HUES48 (cell line): ENCODE results near the gene ITGA11.
"Not testable (repeated sequence)": the region's sequence is repeated elsewhere in the genome, so short reads cannot be mapped to it uniquely, and the experiment has no call there.

Experiments used
- H3K27ac ChIP-seq: one replicate; pipeline ENCODE4 v1.7.0; 2013; ENCODE audit warnings: low read depth, low read length, inconsistent platforms
- H3K27me3 ChIP-seq: 2 replicates; pipeline ENCODE4 v1.6.1; 2013; ENCODE audit warnings: mild to moderate bottlenecking, low read length; ENCODE audit not compliant: control insufficient read depth, insufficient read depth
- H3K36me3 ChIP-seq: 2 replicates; pipeline ENCODE4 v1.6.1; 2013; ENCODE audit warnings: low read length; ENCODE audit not compliant: control insufficient read depth, insufficient read depth
- H3K4me1 ChIP-seq: 2 replicates; pipeline ENCODE4 v1.6.1; 2013; ENCODE audit warnings: mild to moderate bottlenecking, low read length; ENCODE audit not compliant: control insufficient read depth, insufficient read depth
- H3K4me3 ChIP-seq: 2 replicates; pipeline ENCODE4 v1.5.1; 2013; ENCODE audit warnings: mild to moderate bottlenecking, low read depth, low read length
- H3K9ac ChIP-seq: 2 replicates; pipeline ENCODE4 v1.6.1; 2013; ENCODE audit warnings: mild to moderate bottlenecking, low read depth, low read length, moderate library complexity
- H3K9me3 ChIP-seq: 2 replicates; pipeline ENCODE4 v1.6.1; 2013; ENCODE audit warnings: low read length; ENCODE audit not compliant: control insufficient read depth, insufficient read depth

Gene ITGA11

DNA sequence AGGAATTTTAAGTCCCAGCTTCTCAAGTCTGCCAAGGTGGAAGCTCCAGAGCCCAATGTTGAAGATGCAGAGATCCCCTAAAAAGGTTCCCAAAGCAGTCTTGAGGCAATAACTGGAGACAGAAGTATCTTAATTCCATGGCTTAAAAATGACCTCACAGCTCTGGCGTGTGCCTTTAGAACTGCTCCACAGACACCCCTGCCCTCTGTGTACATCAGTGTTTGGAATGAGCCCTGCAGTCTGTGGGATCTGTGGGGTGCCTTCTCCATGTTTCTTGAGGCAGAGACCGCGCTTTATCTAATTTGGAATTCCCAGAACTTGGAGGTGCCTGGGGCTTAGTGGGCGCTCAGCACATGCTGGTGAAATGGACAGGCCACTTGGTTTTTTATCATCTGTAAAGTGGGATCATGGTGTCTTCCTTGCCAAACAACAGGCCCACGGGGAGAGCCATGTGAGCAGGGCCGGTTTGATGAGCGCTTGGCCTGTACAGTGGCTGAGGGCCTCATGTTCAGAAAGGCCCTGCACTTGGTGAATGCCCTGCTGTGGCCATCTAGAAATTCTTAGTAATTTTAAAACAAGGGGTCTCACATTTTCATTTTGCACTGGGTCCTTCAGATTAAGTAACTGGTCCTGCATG is 7.1 kb downstream of the ITGA11 start:
- Histone ChIP-seq H3K27me3 (peaks cover 23% of the 10 kb centered on the region), H3K9me3 (no peaks in the 10 kb centered on the region), H3K4me3 (no peak overlapping the region), H3K36me3 (no peaks in the 10 kb centered on the region), H3K4me1 (peaks cover 10% of the 10 kb centered on the region), H3K27ac (no peak overlapping the region), H3K9ac (no peak overlapping the region)

DNA sequence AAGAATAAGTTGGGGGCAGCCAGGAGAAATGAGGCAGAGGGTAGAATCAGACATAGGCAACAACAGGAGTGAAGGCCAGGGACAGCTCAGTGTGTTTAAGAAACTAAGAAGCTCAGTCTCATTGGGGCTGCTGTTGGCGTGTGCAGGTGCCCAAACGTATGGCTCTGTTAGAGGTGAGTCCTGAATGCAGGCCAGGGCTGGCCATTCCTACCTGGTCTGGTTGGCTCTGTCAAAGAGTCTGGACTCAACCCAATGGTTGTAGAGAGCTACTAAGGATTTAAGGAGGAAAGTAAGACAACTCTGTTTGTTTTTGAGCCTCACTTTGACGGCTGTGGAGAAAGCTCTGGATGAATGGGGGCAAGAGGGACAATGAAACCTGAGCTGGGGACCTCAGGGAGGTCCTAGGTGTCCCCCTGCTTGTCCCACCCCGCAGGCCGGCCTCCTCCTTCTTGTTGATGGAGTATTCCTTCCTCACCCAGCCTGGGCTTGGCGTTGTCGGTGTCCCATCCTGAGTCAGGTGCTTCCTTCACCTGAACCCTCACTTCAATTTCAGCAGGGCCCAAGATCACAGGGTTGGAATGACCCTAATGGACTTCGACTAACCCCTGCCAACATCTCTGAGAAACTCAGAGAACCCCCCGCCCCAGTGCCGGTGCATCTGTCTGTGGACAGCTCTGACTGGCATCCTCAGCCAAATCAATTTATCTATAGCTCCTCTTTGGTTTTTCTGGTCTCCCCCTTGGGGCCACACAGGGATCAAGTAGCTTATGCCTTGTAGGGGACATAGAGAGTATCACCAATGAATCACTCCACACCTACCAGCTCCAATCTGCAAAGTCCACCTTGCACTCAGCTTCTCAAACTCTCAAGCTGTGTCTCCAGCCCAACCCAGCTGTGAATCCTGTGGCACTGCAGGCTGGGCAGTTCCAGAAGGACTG is 8.3 kb downstream of the ITGA11 start:
- H3K4me3 ChIP-seq, result no peak overlapping the region
- peaks cover 11% of the 10 kb centered on the region for H3K4me1 ChIP-seq
- no peaks in the 10 kb centered on the region for H3K36me3 ChIP-seq
- peaks cover 11% of the 10 kb centered on the region for H3K27me3 ChIP-seq
- no peak overlapping the region for H3K27ac ChIP-seq
- no peaks in the 10 kb centered on the region for H3K9me3 ChIP-seq
- H3K9ac ChIP-seq, result no peak overlapping the region

- H3K9me3 ChIP-seq, H3K36me3 ChIP-seq, H3K4me3 ChIP-seq, H3K9ac ChIP-seq, H3K27me3 ChIP-seq, H3K27ac ChIP-seq: not testable (repeated sequence)
- peaks cover 13% of the 10 kb centered on the region for H3K4me1 ChIP-seq
These were observed 9.4 kb downstream of the ITGA11 start for GRCh38 chr15:68422403-68423145.

GRCh38 chr15:68421798-68422402 is 10.1 kb downstream of the ITGA11 start:
- Histone ChIP-seq H3K36me3 (no peaks in the 10 kb centered on the region), H3K9me3 (no peaks in the 10 kb centered on the region), H3K27ac (no peak overlapping the region), H3K27me3 (no peaks in the 10 kb centered on the region), H3K4me3 (no peak overlapping the region), H3K4me1 (peaks cover 13% of the 10 kb centered on the region), H3K9ac (no peak overlapping the region)

- Histone ChIP-seq H3K27me3 (no peaks in the 10 kb centered on the region), H3K9ac (no peak overlapping the region), H3K9me3 (no peaks in the 10 kb centered on the region), H3K4me1 (peaks cover 13% of the 10 kb centered on the region), H3K36me3 (no peaks in the 10 kb centered on the region), H3K4me3 (no peak overlapping the region), H3K27ac (no peak overlapping the region)
These were observed 10.8 kb downstream of the ITGA11 start for GRCh38 chr15:68421115-68421551.

GRCh38 chr15:68420186-68420684 is 11.7 kb downstream of the ITGA11 start:
- Histone ChIP-seq H3K27ac (no peak overlapping the region), H3K36me3 (no peaks in the 10 kb centered on the region), H3K9me3 (no peaks in the 10 kb centered on the region), H3K4me3 (no peak overlapping the region), H3K4me1 (peaks cover 13% of the 10 kb centered on the region), H3K9ac (no peak overlapping the region), H3K27me3 (no peaks in the 10 kb centered on the region)

DNA sequence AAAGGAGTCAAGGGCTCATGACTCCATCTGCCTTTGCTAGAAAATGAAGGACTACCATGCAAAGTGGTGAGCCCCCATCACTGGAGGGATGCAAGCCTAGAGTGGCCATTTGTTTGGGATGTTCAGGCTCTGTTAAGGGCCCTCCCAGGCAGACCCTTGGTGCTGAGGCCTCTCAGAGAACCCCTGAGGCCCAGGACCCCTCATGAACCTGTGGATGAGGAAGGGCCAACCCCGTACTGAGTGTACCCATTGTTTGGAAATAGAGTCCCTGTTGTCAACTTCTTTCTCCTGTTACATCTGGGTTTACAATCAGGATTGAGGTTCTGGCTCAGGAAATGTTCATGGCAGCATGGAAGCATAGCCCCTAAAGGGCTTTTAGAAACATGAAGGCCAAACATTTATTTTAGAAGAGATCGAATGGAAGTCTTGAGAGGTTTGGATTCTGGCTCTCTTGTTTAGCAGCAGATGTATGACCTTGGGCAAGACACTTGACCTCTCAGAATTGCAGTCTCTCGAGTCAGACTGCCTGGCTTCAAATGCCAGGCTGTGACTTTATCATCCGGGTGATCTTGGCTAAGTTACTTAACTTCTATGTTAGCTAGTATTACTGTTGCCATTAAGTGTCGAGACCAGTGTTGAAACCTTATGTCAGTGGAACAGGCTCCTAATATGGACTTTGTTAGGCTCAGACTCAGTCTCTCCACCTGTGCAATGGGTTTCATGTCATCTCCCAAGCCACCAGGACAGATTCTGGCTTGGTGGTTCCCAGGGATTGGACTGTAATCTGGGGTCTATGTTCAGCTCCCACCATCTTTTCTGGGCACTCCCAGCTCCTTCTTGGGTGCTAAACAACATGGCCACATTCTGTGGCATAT is 12.4 kb downstream of the ITGA11 start:
- no peak overlapping the region for H3K4me3 ChIP-seq
- no peak overlapping the region for H3K27ac ChIP-seq
- no peaks in the 10 kb centered on the region for H3K27me3 ChIP-seq
- no peaks in the 10 kb centered on the region for H3K36me3 ChIP-seq
- H3K4me1 ChIP-seq, result peaks cover 13% of the 10 kb centered on the region
- no peaks in the 10 kb centered on the region for H3K9me3 ChIP-seq
- no peak overlapping the region for H3K9ac ChIP-seq

DNA sequence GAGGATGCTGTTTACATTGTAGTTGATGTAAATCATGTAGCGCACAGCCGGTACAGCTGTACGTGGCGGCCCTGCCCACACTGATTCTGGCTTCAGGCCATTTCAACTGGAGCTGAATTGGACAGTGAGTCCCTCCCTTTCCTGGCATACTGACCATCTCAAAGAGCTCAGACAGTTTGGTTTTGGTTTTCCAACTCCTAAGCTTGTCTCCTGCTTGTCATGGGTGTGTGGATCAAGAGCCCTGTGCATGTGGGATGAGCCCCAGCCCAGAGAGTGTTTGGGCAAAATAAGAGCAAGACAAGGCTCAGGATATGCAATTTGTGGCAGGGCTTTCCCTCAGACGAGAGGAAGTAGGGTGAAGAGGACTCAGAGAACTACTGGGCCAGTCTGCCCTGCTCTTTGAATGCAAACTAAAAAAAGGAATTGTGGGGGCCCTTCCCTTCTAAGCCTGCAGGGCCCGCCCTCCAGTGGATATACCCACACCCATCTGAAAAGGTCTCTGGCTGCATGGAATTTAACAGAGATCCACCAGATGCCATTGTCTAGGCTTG is 13.3 kb downstream of the ITGA11 start:
- H3K4me1 ChIP-seq, result peaks cover 13% of the 10 kb centered on the region

GRCh38 chr15:68417897-68418296 is 14.1 kb downstream of the ITGA11 start:
- H3K36me3 ChIP-seq, result no peaks in the 10 kb centered on the region
- H3K27ac ChIP-seq, result no peak overlapping the region
- peaks cover 13% of the 10 kb centered on the region for H3K4me1 ChIP-seq
- H3K4me3 ChIP-seq, result no peak overlapping the region
- no peaks in the 10 kb centered on the region for H3K27me3 ChIP-seq
- no peaks in the 10 kb centered on the region for H3K9me3 ChIP-seq
- no peak overlapping the region for H3K9ac ChIP-seq

More for the DNA sequence above, 13.3 kb downstream of the ITGA11 start:
- H3K9ac ChIP-seq, result no peak overlapping the region
- H3K9me3 ChIP-seq, result no peaks in the 10 kb centered on the region
- H3K27me3 ChIP-seq, result no peaks in the 10 kb centered on the region
- no peak overlapping the region for H3K27ac ChIP-seq
- no peaks in the 10 kb centered on the region for H3K36me3 ChIP-seq
- H3K4me3 ChIP-seq, result no peak overlapping the region

DNA sequence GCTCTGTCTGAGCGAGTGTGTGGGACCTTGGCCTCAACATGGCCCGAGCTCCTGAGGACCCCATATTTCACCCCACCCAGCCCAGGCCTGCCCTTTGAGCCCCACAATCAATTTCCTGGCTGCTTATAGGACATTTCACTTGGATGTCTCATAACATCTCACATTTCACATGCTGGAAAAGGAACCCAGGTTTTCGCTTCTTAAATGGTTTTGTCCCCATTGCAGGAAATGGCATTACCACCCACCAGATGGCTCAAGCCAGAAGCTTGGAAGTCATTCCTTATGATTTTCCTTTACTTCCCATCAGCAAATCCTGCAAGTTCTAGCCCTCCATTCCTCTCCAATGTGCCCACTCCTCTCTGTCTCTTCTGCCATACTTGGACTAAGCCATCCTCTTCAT is 14.9 kb downstream of the ITGA11 start:
- H3K4me1 ChIP-seq, result peaks cover 13% of the 10 kb centered on the region
- H3K9ac ChIP-seq, result no peak overlapping the region
- H3K9me3 ChIP-seq, result no peaks in the 10 kb centered on the region
- no peaks in the 10 kb centered on the region for H3K27me3 ChIP-seq
- no peaks in the 10 kb centered on the region for H3K36me3 ChIP-seq
- H3K4me3 ChIP-seq, result no peak overlapping the region
- H3K27ac ChIP-seq, result no peak overlapping the region
